Measurements from ENCODE around the gene GKN1.

- TF ChIP-seq, protein P1, sequence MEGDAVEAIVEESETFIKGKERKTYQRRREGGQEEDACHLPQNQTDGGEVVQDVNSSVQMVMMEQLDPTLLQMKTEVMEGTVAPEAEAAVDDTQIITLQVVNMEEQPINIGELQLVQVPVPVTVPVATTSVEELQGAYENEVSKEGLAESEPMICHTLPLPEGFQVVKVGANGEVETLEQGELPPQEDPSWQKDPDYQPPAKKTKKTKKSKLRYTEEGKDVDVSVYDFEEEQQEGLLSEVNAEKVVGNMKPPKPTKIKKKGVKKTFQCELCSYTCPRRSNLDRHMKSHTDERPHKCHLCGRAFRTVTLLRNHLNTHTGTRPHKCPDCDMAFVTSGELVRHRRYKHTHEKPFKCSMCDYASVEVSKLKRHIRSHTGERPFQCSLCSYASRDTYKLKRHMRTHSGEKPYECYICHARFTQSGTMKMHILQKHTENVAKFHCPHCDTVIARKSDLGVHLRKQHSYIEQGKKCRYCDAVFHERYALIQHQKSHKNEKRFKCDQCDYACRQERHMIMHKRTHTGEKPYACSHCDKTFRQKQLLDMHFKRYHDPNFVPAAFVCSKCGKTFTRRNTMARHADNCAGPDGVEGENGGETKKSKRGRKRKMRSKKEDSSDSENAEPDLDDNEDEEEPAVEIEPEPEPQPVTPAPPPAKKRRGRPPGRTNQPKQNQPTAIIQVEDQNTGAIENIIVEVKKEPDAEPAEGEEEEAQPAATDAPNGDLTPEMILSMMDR (IDR thresholded peaks at IDR 0.05; ENCODE audit: low read depth, low read length): no peak
- TF ChIP-seq POLR2A (IDR thresholded peaks at IDR 0.05; ENCODE audit: extremely low read depth, insufficient read length): no peak
- no peak for TF ChIP-seq MAX (IDR thresholded peaks at IDR 0.05; ENCODE audit: low read depth, low read length)
- TF ChIP-seq MYC (IDR thresholded peaks at IDR 0.05; ENCODE audit: low read depth, low read length): no peak
These were observed 17.9 kb downstream of the GKN1 start for GRCh38 chr2:68992341-68992740.
